H1 (cell line): Measurements from ENCODE around the gene SCRG1. TPM values are rescaled to one million over a fixed set of nuclear protein-coding genes. Genes with fewer than 3 reads are reported as not detected.

ENCODE experiments used
- CTCF ChIA-PET: fragments of 300-600 bp; sonication (Branson Sonifier 250); formaldehyde crosslinking; loops from one replicate; lab custom pipeline; 2021; ENCODE audit not compliant: partially characterized antibody; lab: Charles Lee
- POLR2A ChIA-PET: fragments of 300-600 bp; sonication (Branson Sonifier 250); formaldehyde crosslinking; loops from one replicate; lab custom pipeline; 2021; ENCODE audit warnings: inconsistent platforms; ENCODE audit not compliant: partially characterized antibody; lab: Charles Lee
- DNase-seq, 2 experiments: peaks; one replicate each; pipeline versions ENCODE4 v3.0.0 to v3.0.0-alpha.2; 2010 to 2022; ENCODE audit warnings: low spot score in 2 of 2, low read depth in 1 of 2, mixed read lengths in 1 of 2
- FAIRE-seq: peaks from 2 replicates; lab custom pipeline; 2011; peaks lifted over from hg19 to GRCh38; lab: Jason Lieb, UNC
- H2AFZ ChIP-seq: 2 replicates; pipeline ENCODE4 v1.8.1; 2012; ENCODE audit warnings: low read length, inconsistent platforms
- H2AK5ac ChIP-seq: 2 replicates; pipeline ENCODE4 v1.6.1; 2013; ENCODE audit warnings: low read depth, low read length
- H2BK120ac ChIP-seq: replicated peaks from 2 replicates; pipeline ENCODE3; 2013; ENCODE audit warnings: low read depth, low read length, inconsistent platforms
- H2BK12ac ChIP-seq: 2 replicates; pipeline ENCODE4 v1.6.1; 2013; ENCODE audit warnings: low read depth, low read length
- H2BK15ac ChIP-seq: 2 replicates; pipeline ENCODE4 v1.6.1; 2013; ENCODE audit warnings: low read length
- H2BK20ac ChIP-seq: 2 replicates; pipeline ENCODE4 v1.6.1; 2013; ENCODE audit warnings: low read length
- H2BK5ac ChIP-seq: 2 replicates; pipeline ENCODE4 v1.6.1; 2013; ENCODE audit warnings: low read depth, low read length
- H3K14ac ChIP-seq: 2 replicates; pipeline ENCODE4 v1.6.1; 2013; ENCODE audit warnings: inconsistent platforms; ENCODE audit not compliant: insufficient read length
- H3K18ac ChIP-seq: 2 replicates; pipeline ENCODE4 v1.6.1; 2013; ENCODE audit warnings: low read length; ENCODE audit errors: extremely low read depth
- H3K23ac ChIP-seq: 2 replicates; pipeline ENCODE4 v1.6.1; 2013; ENCODE audit warnings: inconsistent platforms; ENCODE audit not compliant: insufficient read length
- H3K23me2 ChIP-seq: 2 replicates; pipeline ENCODE4 v1.6.1; 2013; ENCODE audit warnings: low read depth, low read length
- H3K27ac ChIP-seq: 2 replicates; pipeline ENCODE4 v1.6.1; 2011; ENCODE audit warnings: low read depth, low read length, inconsistent platforms
- H3K27me3 ChIP-seq, 4 experiments: replicated peaks in 1 of 4; 1 replicate in 1 of 4; 2 replicates in 3 of 4; pipeline versions ENCODE4 v1.6.1 to v1.8.1; 2011 to 2013; ENCODE audit warnings: low read length in 3 of 4, mild to moderate bottlenecking in 3 of 4, inconsistent platforms in 2 of 4, mixed read lengths in 2 of 4, moderate library complexity in 1 of 4; ENCODE audit not compliant: control insufficient read depth in 3 of 4, insufficient read depth in 3 of 4; ENCODE audit errors: extremely low read depth in 1 of 4
- H3K36me3 ChIP-seq, 4 experiments: 2 replicates each; pipeline versions ENCODE4 v1.6.1 to v1.8.1; 2011 to 2013; ENCODE audit warnings: mild to moderate bottlenecking in 4 of 4, low read length in 3 of 4, moderate library complexity in 2 of 4, control low read depth in 1 of 4, inconsistent platforms in 1 of 4; ENCODE audit not compliant: insufficient read depth in 4 of 4, control insufficient read depth in 2 of 4
- H3K4ac ChIP-seq: replicated peaks from 2 replicates; pipeline ENCODE3; 2013; ENCODE audit warnings: low read length, low read depth, mixed read lengths, inconsistent platforms; ENCODE audit not compliant: insufficient read length
- H3K4me1 ChIP-seq, 4 experiments: replicated peaks in 1 of 4; 1 replicate in 1 of 4; 2 replicates in 3 of 4; pipeline versions ENCODE4 v1.6.1 to v1.8.1; 2011 to 2013; ENCODE audit warnings: low read length in 3 of 4, inconsistent platforms in 2 of 4, mixed read lengths in 1 of 4; ENCODE audit not compliant: insufficient read depth in 4 of 4, control insufficient read depth in 3 of 4
- H3K4me2 ChIP-seq, 2 experiments: 2 replicates each; pipeline versions ENCODE4 v1.6.1 to v1.8.1; 2011 to 2013; ENCODE audit warnings: low read depth in 2 of 2, low read length in 2 of 2, control low read depth in 1 of 2, inconsistent platforms in 1 of 2, mild to moderate bottlenecking in 1 of 2; ENCODE audit not compliant: insufficient read depth in 1 of 2
- H3K4me3 ChIP-seq, 4 experiments: fragments of 200-600, 300-600 bp in 1 of 4; sonication (generic), shearing (Covaris generic), sonication (Bioruptor Twin) in 1 of 4; 2 replicates each; pipeline versions ENCODE4 v1.5.1 to v1.8.1; 2011 to 2016; ENCODE audit warnings: low read length in 4 of 4, low read depth in 3 of 4, control low read depth in 2 of 4, inconsistent platforms in 2 of 4, mild to moderate bottlenecking in 2 of 4, mixed read lengths in 1 of 4, moderate library complexity in 1 of 4; ENCODE audit not compliant: insufficient read depth in 2 of 4; ENCODE audit errors: extremely low read depth in 1 of 4
- H3K56ac ChIP-seq: replicated peaks from 2 replicates; pipeline ENCODE3; 2013; ENCODE audit warnings: low read depth, mild to moderate bottlenecking, mixed read lengths, low read length, inconsistent platforms; ENCODE audit not compliant: insufficient read length
- H3K79me1 ChIP-seq: 2 replicates; pipeline ENCODE4 v1.6.1; 2013; ENCODE audit warnings: low read depth, low read length, control low read depth
- H3K79me2 ChIP-seq, 2 experiments: 2 replicates each; pipeline versions ENCODE4 v1.6.1 to v1.8.1; 2012 to 2013; ENCODE audit warnings: low read length in 2 of 2, mild to moderate bottlenecking in 2 of 2, inconsistent platforms in 1 of 2; ENCODE audit not compliant: insufficient read depth in 2 of 2, control insufficient read depth in 1 of 2
- H3K9ac ChIP-seq, 4 experiments: replicated peaks in 1 of 4; 1 replicate in 1 of 4; 2 replicates in 3 of 4; pipeline versions ENCODE4 v1.6.1 to v1.8.1; 2011 to 2013; ENCODE audit warnings: low read depth in 3 of 4, low read length in 3 of 4, control low read depth in 2 of 4, mild to moderate bottlenecking in 2 of 4, moderate library complexity in 2 of 4, inconsistent platforms in 1 of 4; ENCODE audit errors: extremely low read depth in 1 of 4
- H3K9me3 ChIP-seq, 2 experiments: 2 replicates each; pipeline versions ENCODE4 v1.6.1 to v1.8.1; 2012 to 2013; ENCODE audit warnings: mild to moderate bottlenecking in 2 of 2, moderate library complexity in 2 of 2, control low read depth in 1 of 2, inconsistent platforms in 1 of 2, low read depth in 1 of 2, low read length in 1 of 2, mixed read lengths in 1 of 2; ENCODE audit not compliant: insufficient read depth in 2 of 2
- H4K20me1 ChIP-seq, 2 experiments: replicated peaks in 1 of 2; 2 replicates each; pipeline versions ENCODE3 to v1.8.1; 2011 to 2013; ENCODE audit warnings: inconsistent platforms in 2 of 2, low read length in 2 of 2, mild to moderate bottlenecking in 1 of 2; ENCODE audit not compliant: insufficient read depth in 2 of 2, control insufficient read depth in 1 of 2
- H4K5ac ChIP-seq: 2 replicates; pipeline ENCODE4 v1.6.1; 2013; ENCODE audit warnings: low read length, low read depth, mixed read lengths, inconsistent platforms; ENCODE audit not compliant: insufficient read length
- H4K8ac ChIP-seq: 2 replicates; pipeline ENCODE4 v1.8.0; 2013; ENCODE audit warnings: mild to moderate bottlenecking, moderate library complexity, low read length, inconsistent platforms; ENCODE audit not compliant: insufficient read depth; ENCODE audit errors: extremely low read depth
- H4K91ac ChIP-seq: replicated peaks from 2 replicates; pipeline ENCODE3; 2013; ENCODE audit warnings: low read length, mixed read lengths, inconsistent platforms; ENCODE audit not compliant: insufficient read length
- CBX5 ChIP-seq: fragments of 300-800, 300-1000 bp; sonication (generic); IDR thresholded peaks from 2 replicates; pipeline ENCODE4 v1.7.1; 2016; ENCODE audit warnings: antibody characterized with exemption, low read length, low read depth
- HDAC2 ChIP-seq, 2 experiments: fragments of 300-600 bp in 1 of 2; sonication (generic) in 1 of 2; IDR thresholded peaks; 2 replicates each; pipeline ENCODE4 v1.6.1; 2011 to 2012; ENCODE audit warnings: low read depth in 2 of 2, low read length in 2 of 2, mild to moderate bottlenecking in 2 of 2, moderate library complexity in 2 of 2, borderline replicate concordance in 1 of 2, inconsistent platforms in 1 of 2
- POLR2A ChIP-seq, 2 experiments: IDR thresholded peaks; 1 replicate in 1 of 2; 2 replicates in 1 of 2; pipeline ENCODE4 v1.6.1; 2011; ENCODE audit warnings: low read depth in 2 of 2, low read length in 2 of 2, mild to moderate bottlenecking in 2 of 2; ENCODE audit errors: control extremely low read depth in 1 of 2
- POU5F1 ChIP-seq: IDR thresholded peaks from 2 replicates; pipeline ENCODE4 v1.6.1; 2011; ENCODE audit warnings: low read depth, mild to moderate bottlenecking, low read length, moderate library complexity
- RAD21 ChIP-seq, 2 experiments: IDR thresholded peaks in 1 of 2; conservative IDR thresholded peaks in 1 of 2; 2 replicates each; pipeline ENCODE4 v1.6.1; 2011; ENCODE audit warnings: low read depth in 2 of 2, low read length in 2 of 2, improper control_type of control experiment in 1 of 2, inconsistent platforms in 1 of 2, mild to moderate bottlenecking in 1 of 2, moderate library complexity in 1 of 2
- SIN3A ChIP-seq, 2 experiments: IDR thresholded peaks in 1 of 2; conservative IDR thresholded peaks in 1 of 2; 2 replicates each; pipeline ENCODE4 v1.6.1; 2011 to 2012; ENCODE audit warnings: low read length in 2 of 2, improper control_type of control experiment in 1 of 2, low read depth in 1 of 2, mild to moderate bottlenecking in 1 of 2
- SIX5 ChIP-seq: IDR thresholded peaks from 2 replicates; pipeline ENCODE4 v1.6.1; 2011; ENCODE audit warnings: mild to moderate bottlenecking, low read depth, low read length
- SP4 ChIP-seq: IDR thresholded peaks from 2 replicates; pipeline ENCODE4 v1.6.1; 2012; ENCODE audit warnings: low read length, inconsistent platforms
- SRF ChIP-seq: IDR thresholded peaks from 2 replicates; pipeline ENCODE4 v1.6.1; 2011; ENCODE audit warnings: mild to moderate bottlenecking, low read depth, low read length, moderate library complexity
- TCF12 ChIP-seq: IDR thresholded peaks from 2 replicates; pipeline ENCODE4 v1.6.1; 2011; ENCODE audit warnings: low read depth, mild to moderate bottlenecking, low read length
- USF2 ChIP-seq: IDR thresholded peaks from 2 replicates; pipeline ENCODE4 v1.6.1; 2011; ENCODE audit warnings: low read length, improper control_type of control experiment
- WGBS, 2 experiments: shearing (Covaris generic) in 1 of 2; methylation state at CpG; one replicate each; pipeline versions ENCODE4 v1.1.6 to v1.1.7; 2013 to 2015; ENCODE audit warnings: low lambda C conversion rate in 2 of 2, mixed read lengths in 2 of 2, inconsistent platforms in 1 of 2, low coverage in 1 of 2, missing lambda C conversion rate in 1 of 2; ENCODE audit not compliant: insufficient replicate concordance in 2 of 2, insufficient coverage in 1 of 2, insufficient read length in 1 of 2; ENCODE audit errors: extremely low coverage in 1 of 2, missing lambda C conversion rate in 1 of 2; 5-methylcytosine and 5-hydroxymethylcytosine counted together
- polyA plus RNA-seq, 7 experiments: library from polyadenylated mRNA; depleted of rRNA in 3 of 7; stranded (reverse) in 5 of 7; unstranded in 2 of 7; fragments of >200 nt in 5 of 7; fragments of 200-250 nt in 2 of 7; gene quantifications; 1 replicate in 5 of 7; 2 replicates in 1 of 7; 4 replicates in 1 of 7; pipeline versions ENCODE4 v1.2.1 to v1.2.3, GENCODE V29; 2011 to 2013; ENCODE audit warnings: missing spikeins in 2 of 7, mixed read lengths in 2 of 7
- total RNA-seq: library from RNA; stranded (reverse); fragmentation: NEBNext Ultra II Directional; extraction: Animal tissue kit (Norgen Biotek cat#: 25700); gene quantifications from 2 replicates; pipeline ENCODE4 v1.2.1, GENCODE V29; 2021

SCRG1 gene
- total and polyA plus RNA-seq, 2 of the 8 experiments (the other 6 are each of a cell fraction or from before 2014, with no cell fraction given): not detected

GRCh38 chr4:173434231-173434630 is 35.3 kb upstream of the SCRG1 start:
- no peak overlapping the region for H3K18ac ChIP-seq
- no peaks in the 10 kb centered on the region for H3K79me1 ChIP-seq
- H2BK20ac ChIP-seq: no peak overlapping the region
- no peaks in the 10 kb centered on the region for H3K36me3 ChIP-seq
- H3K9ac ChIP-seq: no peak overlapping the region
- no peak overlapping the region for H3K14ac ChIP-seq
- H4K5ac ChIP-seq: no peak overlapping the region
- no peak for DNase-seq
- no peak overlapping the region for H2BK5ac ChIP-seq
- H3K27me3 ChIP-seq: no peaks in the 10 kb centered on the region; a peak in 2 of 7 replicates
- WGBS, 2 experiments: 96% methylated on average over 7 of the region's 7 CpGs; no CpG with 5 or more reads in 1 of the 2 experiments
- no peak overlapping the region for H2AK5ac ChIP-seq
- H3K56ac ChIP-seq: no peak overlapping the region
- H2BK120ac ChIP-seq: no peak overlapping the region
- no peak overlapping the region for H4K91ac ChIP-seq
- ChIA-PET CTCF (no interaction called here), POLR2A (no interaction called here)
- H3K23me2 ChIP-seq: no peaks in the 10 kb centered on the region
- H2AFZ ChIP-seq: no peak overlapping the region
- no peak overlapping the region for H3K27ac ChIP-seq
- peaks cover 0 to 13% (median 0%) of the 10 kb centered on the region in 4 experiments; a peak in 2 of 7 replicates for H3K4me1 ChIP-seq
- no peak overlapping the region for H3K4me2 ChIP-seq
- no peak overlapping the region for H3K4me3 ChIP-seq
- no peak overlapping the region for H2BK15ac ChIP-seq
- FAIRE-seq: no peak
- no peaks in the 10 kb centered on the region for H4K20me1 ChIP-seq
- H3K79me2 ChIP-seq: no peaks in the 10 kb centered on the region
- TF ChIP-seq CBX5 (no peak), USF2 (no peak), SRF (no peak), TCF12 (no peak), POU5F1 (no peak), SP4 (no peak), RAD21 (IDR thresholded peaks at IDR 0.05 in 1 of 2, conservative IDR thresholded peaks at IDR 0.05 in 1 of 2; ENCODE audit: low read depth in 2 of 2, low read length in 2 of 2) (no peak), SIX5 (no peak), HDAC2 (IDR thresholded peaks at IDR 0.05; ENCODE audit: borderline replicate concordance in 1 of 2, low read depth in 2 of 2, low read length in 2 of 2) (no peak), POLR2A (IDR thresholded peaks at IDR 0.05; ENCODE audit: control extremely low read depth in 1 of 2, low read depth in 2 of 2, low read length in 2 of 2) (no peak), SIN3A (conservative IDR thresholded peaks at IDR 0.05 in 1 of 2, IDR thresholded peaks at IDR 0.05 in 1 of 2; ENCODE audit: low read depth in 1 of 2, low read length in 2 of 2) (no peak)
- H3K23ac ChIP-seq: no peak overlapping the region
- H4K8ac ChIP-seq: no peak overlapping the region
- no peaks in the 10 kb centered on the region for H3K9me3 ChIP-seq
- no peak overlapping the region for H3K4ac ChIP-seq
- H2BK12ac ChIP-seq: no peak overlapping the region
